Measurements from ENCODE around the gene CPNE4.

CPNE4 gene

GRCh38 chr3:131713416-131714123 is 321.2 kb downstream of the CPNE4 start:
- DNase-seq (ENCODE audit: insufficient read length, low spot score) (no peak), FAIRE-seq (no peak)
- no peak for TF ChIP-seq CTCF (IDR thresholded peaks at IDR 0.05; ENCODE audit: insufficient read depth, missing control alignments)

- TF ChIP-seq CTCF (IDR thresholded peaks at IDR 0.05; ENCODE audit: insufficient read depth, missing control alignments) = no peak
- no peak for FAIRE-seq
- no peak for DNase-seq (ENCODE audit: insufficient read length, low spot score)
Measured at GRCh38 chr3:131712662-131713061, 322.2 kb downstream of the CPNE4 start.

GRCh38 chr3:131711114-131711768 is 323.6 kb downstream of the CPNE4 start:
- FAIRE-seq (no peak), DNase-seq (ENCODE audit: insufficient read length, low spot score) (no peak)
- no peak for TF ChIP-seq CTCF (IDR thresholded peaks at IDR 0.05; ENCODE audit: insufficient read depth, missing control alignments)

GRCh38 chr3:131708241-131708640 is 326.6 kb downstream of the CPNE4 start:
- no peak for TF ChIP-seq CTCF (IDR thresholded peaks at IDR 0.05; ENCODE audit: insufficient read depth, missing control alignments)
- no peak for DNase-seq (ENCODE audit: insufficient read length, low spot score)
- no peak for FAIRE-seq

GRCh38 chr3:131705558-131706051 is 329.2 kb downstream of the CPNE4 start:
- no peak for TF ChIP-seq CTCF (IDR thresholded peaks at IDR 0.05; ENCODE audit: insufficient read depth, missing control alignments)
- DNase-seq (ENCODE audit: insufficient read length, low spot score) (peak; percentile 14), FAIRE-seq (peak; percentile 96)

- DNase-seq (ENCODE audit: insufficient read length, low spot score) (no peak), FAIRE-seq (no peak)
Measured at GRCh38 chr3:131705099-131705498, 329.7 kb downstream of the CPNE4 start.

More at GRCh38 chr3:131705099-131705498, 329.7 kb downstream of the CPNE4 start:
- TF ChIP-seq CTCF (IDR thresholded peaks at IDR 0.05; ENCODE audit: insufficient read depth, missing control alignments) = no peak

All from D721Med (cell line).